Esophagus muscularis mucosa (tissue), 4 donors: ENCODE measurements around the gene VPS52. TPM values are rescaled to one million over a fixed set of nuclear protein-coding genes. Genes with fewer than 3 reads are reported as not detected.

Experiments
- DNase-seq: peaks from one replicate; pipeline ENCODE4 v3.0.0-alpha.2; 2017; ENCODE audit errors: extremely low spot score
- H3K27ac ChIP-seq, 4 donors: fragments of 200-600 bp; sonication (generic); replicated peaks in 1 of 4; 1 replicate in 3 of 4; 2 replicates in 1 of 4; pipeline ENCODE4 v1.5.1; 2016 to 2019; ENCODE audit warnings: mild to moderate bottlenecking in 1 of 4
- H3K27me3 ChIP-seq, 4 donors: fragments of 200-600 bp; sonication (generic); one replicate each; pipeline versions ENCODE4 v1.5.1 to v1.6.0; 2016 to 2019
- H3K36me3 ChIP-seq, 4 donors: fragments of 200-600 bp; sonication (generic); one replicate each; pipeline ENCODE4 v1.5.1; 2016 to 2019
- H3K4me1 ChIP-seq, 4 donors: fragments of 200-600 bp; sonication (generic); one replicate each; pipeline ENCODE4 v1.5.1; 2016 to 2019
- H3K4me3 ChIP-seq, 4 donors: fragments of 200-600 bp; sonication (generic); 1 replicate in 2 of 4; 2 replicates in 2 of 4; pipeline ENCODE4 v1.5.1; 2016 to 2019; ENCODE audit warnings: mild to moderate bottlenecking in 4 of 4, moderate library complexity in 1 of 4
- H3K9me3 ChIP-seq, 4 donors: fragments of 200-600 bp; sonication (generic); 1 replicate in 3 of 4; 2 replicates in 1 of 4; pipeline ENCODE4 v1.5.1; 2016 to 2019
- EP300 ChIP-seq: sonication (generic); formaldehyde crosslinking; IDR thresholded peaks from one replicate; pipeline ENCODE4 v1.6.1; 2017; ENCODE audit warnings: antibody characterized with exemption
- POLR2A ChIP-seq: fragments of 450-650 bp; IDR thresholded peaks from one replicate; pipeline ENCODE4 v1.6.1; 2017; ENCODE audit warnings: antibody characterized with exemption, moderate library complexity, mild to moderate bottlenecking, low read depth
- POLR2AphosphoS5 ChIP-seq, 2 donors: sonication (generic); formaldehyde crosslinking; IDR thresholded peaks; one replicate each; pipeline ENCODE4 v1.6.1; 2017; ENCODE audit warnings: antibody characterized with exemption in 2 of 2
- whole genome bisulfite sequencing: methylation state at CpG from one replicate; pipeline ENCODE4 v1.1.5; 2018; 5-methylcytosine and 5-hydroxymethylcytosine counted together
- intact Hi-C: fragments of 100-400 bp; cut with DNase I; formaldehyde crosslinking; loops from one replicate; pipeline ENCODE4 v1.15.1; 2023
- total RNA-seq, 4 donors: library from RNA; depleted of rRNA; stranded (reverse); fragments of >200 nt; gene quantifications; one replicate each; pipeline versions ENCODE4 v1.1.0 to v1.2.1, GENCODE V29; 2016
- TF ChIP-seq, protein P1 (sequence below), 3 experiments: fragments of 200-600 bp in 2 of 3; fragments of 450-650 bp in 1 of 3; sonication (generic) in 2 of 3; IDR thresholded peaks; one replicate each; pipeline ENCODE4 v1.5.1; 2017 to 2019; ENCODE audit warnings: antibody characterized with exemption in 3 of 3, mild to moderate bottlenecking in 2 of 3, moderate library complexity in 1 of 3

The VPS52 gene
- total RNA-seq, 4 donors from 2014 or later: 22.5 to 34.9 (median 31.8) TPM

DNA sequence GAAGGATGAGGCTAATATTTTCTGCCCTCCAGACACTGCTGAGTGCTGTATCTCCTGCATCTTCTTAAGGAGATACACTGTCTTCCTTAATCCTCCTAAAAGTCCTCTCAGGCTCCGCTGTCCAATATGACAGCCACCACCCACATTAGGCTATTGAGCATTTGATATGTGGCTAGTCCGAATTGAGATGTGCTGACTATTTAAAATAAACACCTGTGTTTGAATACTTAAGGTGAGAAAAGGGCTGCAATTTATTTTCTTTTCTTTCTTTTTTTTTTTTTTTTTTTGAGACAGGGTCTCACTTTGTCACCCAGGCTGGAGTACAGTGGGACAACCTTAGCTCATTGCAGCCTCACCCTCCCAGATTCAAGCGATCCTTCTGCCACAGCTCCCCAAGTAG is 30.2 kb upstream of the VPS52 start:
- peaks cover 22 to 55% (median 44%) of the 10 kb centered on the region in 4 donors for H3K36me3 ChIP-seq
- 91% methylated on average over 3 of the region's 3 CpGs for WGBS

DNA sequence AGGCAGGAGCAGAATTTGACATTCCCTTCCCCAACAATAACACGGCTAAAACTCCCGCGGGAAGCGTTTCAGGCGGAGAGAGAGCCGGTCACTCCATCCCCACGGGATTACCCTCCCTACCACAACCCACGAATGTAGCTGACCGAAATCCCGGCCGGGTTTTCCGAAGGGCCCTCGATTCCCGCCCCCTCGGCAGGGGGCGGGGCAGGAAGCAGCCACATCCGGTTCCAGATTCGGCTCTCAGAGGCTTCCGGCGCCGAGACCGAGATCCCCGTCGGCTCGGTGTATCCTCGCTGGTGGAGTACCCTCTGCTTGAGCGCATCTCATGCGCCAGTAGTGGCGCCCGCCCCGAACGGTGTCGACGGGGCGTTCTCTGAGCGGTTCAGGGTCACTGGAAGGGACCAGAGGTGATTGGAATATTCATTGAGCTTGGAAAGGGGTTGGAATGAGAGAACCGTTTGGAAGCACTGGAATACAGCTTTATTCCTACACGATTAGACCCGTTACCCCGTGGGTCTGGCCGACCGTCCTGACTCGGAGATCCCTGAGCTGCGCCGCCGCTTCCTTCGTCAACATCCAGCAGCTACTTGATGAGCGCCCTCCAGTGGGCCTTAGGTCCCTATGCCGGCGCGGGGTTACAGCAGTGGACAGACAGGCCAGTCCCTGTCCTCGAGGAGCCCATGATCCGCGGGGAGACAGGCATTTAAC is 27.7 kb upstream of the VPS52 start:
- no peaks in the 10 kb centered on the region for H3K9me3 ChIP-seq
- TF ChIP-seq POLR2AphosphoS5 (IDR thresholded peaks at IDR 0.05) (peak; percentile 85 to 96), EP300 (no peak), POLR2A (peak; percentile 35)
- TF ChIP-seq, protein P1, sequence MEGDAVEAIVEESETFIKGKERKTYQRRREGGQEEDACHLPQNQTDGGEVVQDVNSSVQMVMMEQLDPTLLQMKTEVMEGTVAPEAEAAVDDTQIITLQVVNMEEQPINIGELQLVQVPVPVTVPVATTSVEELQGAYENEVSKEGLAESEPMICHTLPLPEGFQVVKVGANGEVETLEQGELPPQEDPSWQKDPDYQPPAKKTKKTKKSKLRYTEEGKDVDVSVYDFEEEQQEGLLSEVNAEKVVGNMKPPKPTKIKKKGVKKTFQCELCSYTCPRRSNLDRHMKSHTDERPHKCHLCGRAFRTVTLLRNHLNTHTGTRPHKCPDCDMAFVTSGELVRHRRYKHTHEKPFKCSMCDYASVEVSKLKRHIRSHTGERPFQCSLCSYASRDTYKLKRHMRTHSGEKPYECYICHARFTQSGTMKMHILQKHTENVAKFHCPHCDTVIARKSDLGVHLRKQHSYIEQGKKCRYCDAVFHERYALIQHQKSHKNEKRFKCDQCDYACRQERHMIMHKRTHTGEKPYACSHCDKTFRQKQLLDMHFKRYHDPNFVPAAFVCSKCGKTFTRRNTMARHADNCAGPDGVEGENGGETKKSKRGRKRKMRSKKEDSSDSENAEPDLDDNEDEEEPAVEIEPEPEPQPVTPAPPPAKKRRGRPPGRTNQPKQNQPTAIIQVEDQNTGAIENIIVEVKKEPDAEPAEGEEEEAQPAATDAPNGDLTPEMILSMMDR (IDR thresholded peaks at IDR 0.05): peak; percentile 70 to 80 (median 78)
- peaks cover 28 to 59% (median 45%) of the 10 kb centered on the region in 4 donors for H3K4me1 ChIP-seq
- H3K27me3 ChIP-seq: no peaks in the 10 kb centered on the region
- WGBS: 1% methylated on average over 17 of the region's 54 CpGs
- peak overlapping the region; percentile 69 to 98 (median 82) for H3K4me3 ChIP-seq
- intact Hi-C loops: no loop called here
- DNase-seq: peak; percentile 97
- H3K36me3 ChIP-seq: peaks cover 23 to 56% (median 53%) of the 10 kb centered on the region in 4 donors
- H3K27ac ChIP-seq: peak overlapping the region; percentile 93 to 99 (median 98)

More for the DNA sequence above, 30.2 kb upstream of the VPS52 start:
- H3K9me3 ChIP-seq: no peaks in the 10 kb centered on the region
- TF ChIP-seq POLR2AphosphoS5 (IDR thresholded peaks at IDR 0.05) (no peak), POLR2A (no peak), EP300 (no peak)
- TF ChIP-seq, protein P1 (IDR thresholded peaks at IDR 0.05): no peak
- intact Hi-C loops: no loop called here
- no peaks in the 10 kb centered on the region for H3K27me3 ChIP-seq
- no peak for DNase-seq
- peaks cover 30 to 62% (median 46%) of the 10 kb centered on the region in 4 donors for H3K4me1 ChIP-seq
- H3K27ac ChIP-seq: no peak overlapping the region
- no peak overlapping the region for H3K4me3 ChIP-seq

DNA sequence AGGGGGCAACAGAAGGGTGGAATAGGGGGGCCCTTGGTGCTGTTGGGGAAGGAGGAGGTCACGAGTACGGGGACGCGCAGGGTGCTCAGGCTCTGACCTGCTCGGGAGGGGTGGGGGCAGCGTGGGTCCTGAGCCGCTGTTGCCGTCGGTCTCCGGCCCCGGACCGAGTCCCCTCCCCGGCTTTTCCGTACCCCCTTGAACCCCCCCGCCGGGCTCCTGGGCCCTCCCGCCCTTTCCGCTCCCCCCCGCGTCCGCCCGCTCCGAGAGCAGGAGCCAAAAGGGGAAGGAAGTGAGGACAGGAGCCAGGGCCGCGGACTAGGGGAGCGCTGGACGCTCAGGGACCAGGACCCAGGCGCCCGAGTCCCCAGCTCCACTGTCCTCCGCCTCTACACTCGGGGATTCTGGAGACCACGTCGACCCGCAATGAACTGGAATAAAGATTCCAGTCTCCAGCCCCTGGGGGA is 27.1 kb upstream of the VPS52 start, which contains the start of gene RGL2:
RGL2 (minus strand) TSS at position 170 of the 464 bp plus-strand sequence. CDS start 332 bp downstream, outside the sequence.
- WGBS: no CpG with 5 or more reads among the region's 34 CpGs

DNA sequence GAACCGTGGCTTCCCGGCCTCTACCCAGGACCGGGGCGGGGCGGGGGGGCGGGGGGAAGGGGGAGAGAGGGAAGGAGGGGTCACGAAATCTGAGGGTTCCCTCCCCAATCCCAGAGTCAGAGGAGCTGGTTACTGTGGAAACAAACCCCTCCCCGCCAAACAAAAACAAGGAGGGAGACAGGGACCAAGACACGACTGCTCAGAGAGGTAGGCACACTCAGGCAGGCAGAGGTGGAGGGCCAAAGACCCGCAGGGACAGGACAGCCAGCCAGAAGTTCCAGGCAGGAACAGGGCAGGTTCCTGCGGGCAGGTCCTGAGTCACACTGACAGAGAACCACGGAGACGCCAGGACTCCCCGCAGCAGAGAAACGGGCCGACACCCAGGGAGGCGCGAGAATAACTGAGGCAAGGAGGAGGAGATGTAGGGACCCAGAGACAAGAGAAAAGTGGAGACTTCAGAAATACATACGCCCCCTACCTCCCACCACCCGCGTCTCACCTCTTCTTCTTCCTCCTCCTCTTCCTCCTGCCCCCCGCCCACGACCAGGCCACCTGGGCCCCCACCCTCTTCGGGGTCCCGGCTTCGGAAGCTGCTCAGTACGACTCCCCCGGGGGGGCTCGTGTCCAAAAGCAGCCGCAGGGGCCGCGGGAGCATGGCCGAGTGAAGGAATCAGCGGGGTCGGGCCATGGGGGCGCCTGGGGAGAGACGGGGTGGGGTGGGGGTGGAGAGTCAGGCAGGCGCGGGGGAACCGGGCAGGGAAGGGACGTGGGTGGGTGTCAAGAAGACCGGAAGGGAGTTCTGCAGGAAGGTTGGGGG is 26.5 kb upstream of the VPS52 start:
- H3K27ac ChIP-seq: peak overlapping the region; percentile 93 to 99 (median 98)
- peak; percentile 94 for DNase-seq
- no peaks in the 10 kb centered on the region for H3K9me3 ChIP-seq
- peaks cover 28 to 60% (median 41%) of the 10 kb centered on the region in 4 donors for H3K4me1 ChIP-seq
- TF ChIP-seq POLR2AphosphoS5 (IDR thresholded peaks at IDR 0.05) (peak; percentile 33 to 77), EP300 (no peak)
- TF ChIP-seq, protein P1 (IDR thresholded peaks at IDR 0.05): no peak
- intact Hi-C loops: no loop called here
- WGBS: 1% methylated on average over 31 of the region's 42 CpGs
- H3K36me3 ChIP-seq: peaks cover 14 to 56% (median 52%) of the 10 kb centered on the region in 4 donors
- peak overlapping the region; percentile 69 to 98 (median 82) for H3K4me3 ChIP-seq
- no peaks in the 10 kb centered on the region for H3K27me3 ChIP-seq

More for the DNA sequence above, 27.1 kb upstream of the VPS52 start, which contains the start of gene RGL2:
- peak within 1 kb of the TSS; percentile 93 to 99 (median 98) for H3K27ac ChIP-seq
- peak within 1 kb of the TSS; percentile 69 to 98 (median 82) for H3K4me3 ChIP-seq
- H3K27me3 ChIP-seq: no peaks in the 10 kb centered on the region
- DNase-seq: peak; percentile 96
- TF ChIP-seq POLR2A (no peak), EP300 (no peak), POLR2AphosphoS5 (IDR thresholded peaks at IDR 0.05) (no peak)
- TF ChIP-seq, protein P1 (IDR thresholded peaks at IDR 0.05): no peak
- intact Hi-C loops: no loop called here
- H3K9me3 ChIP-seq: no peaks in the 10 kb centered on the region
- peaks cover 28 to 60% (median 42%) of the 10 kb centered on the region in 4 donors for H3K4me1 ChIP-seq
- H3K36me3 ChIP-seq: peaks cover 18 to 56% (median 52%) of the 10 kb centered on the region in 4 donors
